Right atrium auricular region (tissue), 2 donors: ENCODE measurements around the gene NTPCR. TPM values are rescaled to one million over a fixed set of nuclear protein-coding genes. Genes with fewer than 3 reads are reported as not detected.

Source experiments
- DNase-seq: peaks from one replicate; pipeline ENCODE4 v3.0.0-alpha.2; 2019; ENCODE audit warnings: low spot score
- H3K27ac ChIP-seq, 2 donors: fragments of 200-600 bp; sonication (generic); 1 replicate in 1 of 2; 2 replicates in 1 of 2; pipeline ENCODE4 v1.5.1; 2016 to 2019
- H3K27me3 ChIP-seq, 2 donors: fragments of 200-600 bp; sonication (generic); one replicate each; pipeline versions ENCODE4 v1.5.1 to v1.6.0; 2017 to 2019
- H3K36me3 ChIP-seq: fragments of 200-600 bp; sonication (generic); one replicate; pipeline ENCODE4 v1.5.1; 2016
- H3K4me1 ChIP-seq, 2 donors: fragments of 200-600 bp; sonication (generic); one replicate each; pipeline versions ENCODE4 v1.5.1 to v1.6.0; 2017 to 2019
- H3K4me3 ChIP-seq, 2 donors: fragments of 200-600 bp; sonication (generic); 1 replicate in 1 of 2; 2 replicates in 1 of 2; pipeline ENCODE4 v1.5.1; 2017 to 2019; ENCODE audit warnings: mild to moderate bottlenecking in 1 of 2, moderate library complexity in 1 of 2
- H3K9me3 ChIP-seq, 2 donors: fragments of 200-600 bp; sonication (generic); one replicate each; pipeline ENCODE4 v1.5.1; 2019
- CTCF ChIP-seq, 2 donors: fragments of 200-600 bp; sonication (generic); IDR thresholded peaks; one replicate each; pipeline ENCODE4 v1.5.1; 2019; ENCODE audit warnings: antibody characterized with exemption in 2 of 2
- total RNA-seq, 2 donors: library from RNA; depleted of rRNA; stranded (reverse); fragments of >200 nt; gene quantifications; one replicate each; pipeline ENCODE4 v1.1.0, GENCODE V29; 2016

The NTPCR gene
- total RNA-seq, 2 donors from 2014 or later: 27.3 to 39.3 TPM

GRCh38 chr1:232973652-232974611 is 23.5 kb downstream of the NTPCR start:
- TF ChIP-seq CTCF (IDR thresholded peaks at IDR 0.05): no peak
- Histone ChIP-seq H3K27ac (no peak overlapping the region), H3K27me3 (no peaks in the 10 kb centered on the region), H3K4me1 (peaks cover 0 to 10% of the 10 kb centered on the region in 2 donors), H3K9me3 (peaks cover 0 to 13% of the 10 kb centered on the region in 2 donors), H3K36me3 (peaks cover 23% of the 10 kb centered on the region), H3K4me3 (no peak overlapping the region)
- DNase-seq: no peak

- H3K4me1 ChIP-seq: no peaks in the 10 kb centered on the region
Measured at GRCh38 chr1:232974971-232975370, 24.6 kb downstream of the NTPCR start.

GRCh38 chr1:232978091-232978634 is 27.8 kb downstream of the NTPCR start:
- H3K27me3 ChIP-seq: no peaks in the 10 kb centered on the region
- peak; percentile 48 for DNase-seq
- H3K27ac ChIP-seq: no peak overlapping the region
- H3K4me3 ChIP-seq: no peak overlapping the region
- H3K9me3 ChIP-seq: peaks cover 0 to 13% of the 10 kb centered on the region in 2 donors
- no peak for TF ChIP-seq CTCF (IDR thresholded peaks at IDR 0.05)
- peaks cover 6% of the 10 kb centered on the region for H3K36me3 ChIP-seq
- H3K4me1 ChIP-seq: peaks cover 0 to 12% of the 10 kb centered on the region in 2 donors

More at GRCh38 chr1:232974971-232975370, 24.6 kb downstream of the NTPCR start:
- H3K4me3 ChIP-seq: no peak overlapping the region
- TF ChIP-seq CTCF (IDR thresholded peaks at IDR 0.05): no peak
- peak; percentile 32 for DNase-seq
- H3K9me3 ChIP-seq: peaks cover 0 to 13% of the 10 kb centered on the region in 2 donors
- H3K27me3 ChIP-seq: no peaks in the 10 kb centered on the region
- H3K36me3 ChIP-seq: peaks cover 23% of the 10 kb centered on the region
- H3K27ac ChIP-seq: no peak overlapping the region

GRCh38 chr1:232978815-232979214 is 28.4 kb downstream of the NTPCR start:
- peak; percentile 40 for DNase-seq
- Histone ChIP-seq H3K4me1 (peaks cover 0 to 16% of the 10 kb centered on the region in 2 donors), H3K36me3 (peaks cover under 1% of the 10 kb centered on the region), H3K27ac (no peak overlapping the region), H3K4me3 (no peak overlapping the region), H3K9me3 (peaks cover 0 to 7% of the 10 kb centered on the region in 2 donors), H3K27me3 (no peaks in the 10 kb centered on the region)
- TF ChIP-seq CTCF (IDR thresholded peaks at IDR 0.05): no peak

- Histone ChIP-seq H3K9me3 (no peaks in the 10 kb centered on the region), H3K4me1 (peaks cover 0 to 16% of the 10 kb centered on the region in 2 donors), H3K4me3 (no peak overlapping the region), H3K36me3 (no peaks in the 10 kb centered on the region), H3K27me3 (no peaks in the 10 kb centered on the region), H3K27ac (no peak overlapping the region)
- DNase-seq: peak; percentile 42
- TF ChIP-seq CTCF (IDR thresholded peaks at IDR 0.05): no peak
Measured at GRCh38 chr1:232979558-232979957, 29.1 kb downstream of the NTPCR start.
